ENCODE data around the gene PARD3.
"Not testable (repeated sequence)": the region's sequence is repeated elsewhere in the genome, so short reads cannot be mapped to it uniquely, and the experiment has no call there.

PARD3 gene

GRCh38 chr10:34360984-34361383, 454.1 kb downstream of the PARD3 start:
- no peak for DNase-seq

GRCh38 chr10:34359435-34359813, 455.7 kb downstream of the PARD3 start:
- DNase-seq: no peak

DNA sequence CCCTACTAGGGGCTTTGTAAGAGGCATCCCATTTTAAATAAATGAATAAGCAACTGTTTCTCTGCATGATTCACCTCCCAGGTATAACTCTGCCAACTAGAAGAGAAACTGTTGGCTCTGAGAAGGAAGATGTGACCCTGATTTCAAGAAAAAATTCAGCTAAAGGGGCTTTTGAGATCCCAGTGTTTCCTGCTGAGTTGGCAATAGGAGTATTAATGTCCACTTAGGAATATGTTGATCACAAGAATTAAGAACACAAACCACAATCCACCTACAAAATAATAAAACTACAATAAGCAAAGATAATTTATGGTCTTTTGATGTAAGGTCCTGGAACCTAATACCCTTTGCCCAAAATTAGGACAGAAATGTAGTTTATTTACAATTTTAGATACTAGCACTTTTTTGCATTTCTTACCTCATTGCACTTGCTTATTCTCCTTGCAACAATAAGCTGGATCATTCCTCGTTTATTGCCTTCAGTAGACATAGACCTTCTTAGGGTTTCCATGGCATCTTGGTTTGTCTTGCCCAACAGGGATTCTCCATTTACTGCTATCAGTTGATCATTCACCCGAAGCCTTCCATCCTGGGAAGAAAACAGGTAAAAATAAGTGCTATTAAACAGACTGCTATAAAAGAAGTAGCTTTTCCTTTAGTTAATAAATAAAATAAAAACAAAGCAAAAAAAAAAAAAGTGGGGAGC, 456.2 kb downstream of the PARD3 start:
- no peak for DNase-seq

GRCh38 chr10:34356463-34356862, 458.6 kb downstream of the PARD3 start:
- no peak for DNase-seq

GRCh38 chr10:34353530-34353929, 461.6 kb downstream of the PARD3 start:
- not testable (repeated sequence) for DNase-seq

DNA sequence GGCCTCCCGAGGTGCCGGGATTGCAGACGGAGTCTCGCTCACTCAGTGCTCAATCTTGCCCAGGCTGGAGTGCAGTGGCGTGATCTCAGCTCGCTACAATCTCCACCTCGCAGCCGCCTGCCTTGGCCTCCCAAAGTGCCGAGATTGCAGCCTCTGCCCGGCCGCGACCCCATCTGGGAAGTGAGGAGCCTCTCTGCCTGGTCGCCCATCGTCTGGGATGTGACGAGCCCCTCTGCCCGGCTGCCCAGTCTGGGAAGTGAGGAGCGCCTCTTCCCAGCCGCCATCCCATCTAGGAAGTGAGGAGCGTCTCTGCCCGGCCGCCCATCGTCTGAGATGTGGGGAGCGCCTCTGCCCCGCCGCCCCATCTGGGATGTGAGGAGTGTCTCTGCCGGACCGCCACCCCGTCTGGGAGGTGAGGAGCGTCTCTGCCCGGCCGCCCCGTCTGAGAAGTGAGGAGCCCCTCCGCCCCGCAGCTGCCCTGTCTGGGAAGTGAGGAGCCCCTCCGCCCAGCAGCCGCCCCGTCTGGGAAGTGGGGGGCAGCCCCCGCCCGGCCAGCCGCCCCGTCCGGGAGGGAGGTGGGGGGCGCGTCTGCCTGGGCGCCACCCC, 462.4 kb downstream of the PARD3 start:
- not testable (repeated sequence) for DNase-seq

DNA sequence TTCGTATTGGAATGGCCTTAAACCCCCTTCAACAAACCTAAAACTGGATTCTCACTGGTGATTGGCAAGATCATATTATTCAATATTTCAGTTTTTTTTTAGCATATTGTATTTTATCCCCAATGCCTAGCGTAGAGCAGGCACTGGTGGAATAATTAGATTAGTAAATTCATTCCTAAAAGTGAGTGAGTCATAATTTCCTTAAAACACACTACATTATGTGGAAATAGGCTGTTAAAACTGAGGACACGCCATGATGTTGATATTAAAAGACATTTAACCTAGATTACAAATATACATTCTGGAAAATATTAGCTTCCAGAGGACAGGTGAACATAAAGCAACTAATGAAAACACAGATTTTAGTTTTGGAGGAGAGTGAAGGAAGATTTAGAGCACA, 463.9 kb downstream of the PARD3 start:
- no peak for DNase-seq

- DNase-seq: no peak
Observed at GRCh38 chr10:34348917-34349485, 466.1 kb downstream of the PARD3 start.

GRCh38 chr10:34348021-34348420, 467.1 kb downstream of the PARD3 start:
- no peak for DNase-seq

DNA sequence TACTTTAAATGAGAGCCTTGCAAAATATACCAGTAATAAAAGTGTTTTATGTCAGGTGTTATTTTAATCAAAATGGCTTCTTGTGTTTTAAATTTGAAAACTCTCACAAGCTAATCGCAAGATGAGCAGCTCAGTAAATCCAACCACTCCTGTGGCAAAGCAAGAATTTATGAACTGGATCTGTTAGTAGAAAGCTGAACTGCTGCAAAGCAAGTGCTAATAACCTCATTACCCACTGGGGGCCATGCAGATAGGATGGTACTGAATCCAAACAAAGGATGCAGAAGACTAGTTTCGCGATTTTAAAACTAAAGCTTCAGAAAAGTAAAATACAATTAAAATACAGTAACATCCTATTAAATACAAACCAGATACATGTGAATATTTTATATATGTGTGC, 468.0 kb downstream of the PARD3 start:
- DNase-seq: no peak

DNA sequence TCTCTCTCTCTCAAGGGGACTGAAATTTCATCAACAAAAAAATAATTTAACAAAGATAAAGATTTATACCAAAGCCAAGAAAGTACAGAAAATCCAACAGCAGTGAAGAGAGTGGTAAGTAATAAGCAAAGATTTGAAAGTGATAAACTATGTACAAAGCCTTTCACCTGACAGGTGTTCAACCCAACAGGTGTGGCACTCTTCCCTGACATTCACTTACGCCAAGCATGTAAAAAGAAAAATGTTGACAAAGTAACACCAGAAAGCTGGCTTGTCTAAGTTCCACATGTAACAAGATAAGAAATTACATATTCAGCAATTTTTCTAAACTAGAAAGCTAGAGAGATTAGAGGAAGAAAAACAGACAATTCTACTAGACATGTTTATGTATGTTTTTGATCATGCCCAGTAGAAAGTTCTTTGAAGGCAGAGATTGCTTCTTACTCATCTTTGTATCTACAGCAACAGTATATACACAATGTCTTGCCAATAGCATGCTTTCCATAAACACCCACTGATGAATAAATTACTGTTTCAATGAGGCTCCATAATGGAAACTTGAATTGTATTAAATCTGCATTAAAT, 468.5 kb downstream of the PARD3 start:
- DNase-seq: no peak

GRCh38 chr10:34345383-34345782, 469.7 kb downstream of the PARD3 start:
- no peak for DNase-seq

DNA sequence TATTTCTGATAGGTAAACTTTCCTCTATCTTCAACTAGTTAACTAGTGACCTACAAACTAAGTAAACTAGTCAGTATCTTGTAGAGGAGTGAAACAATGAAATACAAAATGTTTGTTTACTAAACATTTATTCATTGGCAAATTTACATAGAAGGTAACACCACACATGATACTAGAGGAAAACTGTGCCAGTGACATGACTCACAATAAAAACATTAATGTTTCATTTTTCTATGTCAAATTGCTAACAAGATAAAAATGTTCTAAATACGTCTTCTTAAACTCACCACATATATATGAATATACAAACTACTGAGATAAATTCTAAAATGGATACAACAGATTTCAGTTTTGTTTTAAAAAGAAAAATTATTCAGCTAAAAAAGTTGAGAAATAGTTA, 471.3 kb downstream of the PARD3 start:
- no peak for DNase-seq

GRCh38 chr10:34341473-34341872, 473.6 kb downstream of the PARD3 start:
- DNase-seq: no peak

DNA sequence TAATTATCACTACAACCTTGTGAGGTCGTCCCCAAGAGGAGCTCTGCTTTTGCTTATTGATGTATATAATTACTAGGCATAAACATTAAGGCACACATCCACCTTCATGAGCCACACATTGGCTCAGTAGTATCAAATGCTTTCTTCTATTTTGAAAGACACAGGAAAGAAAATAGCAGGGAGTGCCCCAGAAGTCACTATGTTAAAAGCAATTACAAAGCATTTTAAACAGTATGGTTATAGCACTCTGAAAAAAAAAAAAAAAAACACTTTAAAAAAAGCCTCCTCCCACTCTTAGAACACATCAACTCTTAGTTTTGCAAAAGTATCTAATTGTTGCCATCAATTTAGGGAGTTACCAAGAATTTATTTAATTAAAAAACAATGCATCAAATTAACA, 474.2 kb downstream of the PARD3 start:
- DNase-seq: no peak

DNA sequence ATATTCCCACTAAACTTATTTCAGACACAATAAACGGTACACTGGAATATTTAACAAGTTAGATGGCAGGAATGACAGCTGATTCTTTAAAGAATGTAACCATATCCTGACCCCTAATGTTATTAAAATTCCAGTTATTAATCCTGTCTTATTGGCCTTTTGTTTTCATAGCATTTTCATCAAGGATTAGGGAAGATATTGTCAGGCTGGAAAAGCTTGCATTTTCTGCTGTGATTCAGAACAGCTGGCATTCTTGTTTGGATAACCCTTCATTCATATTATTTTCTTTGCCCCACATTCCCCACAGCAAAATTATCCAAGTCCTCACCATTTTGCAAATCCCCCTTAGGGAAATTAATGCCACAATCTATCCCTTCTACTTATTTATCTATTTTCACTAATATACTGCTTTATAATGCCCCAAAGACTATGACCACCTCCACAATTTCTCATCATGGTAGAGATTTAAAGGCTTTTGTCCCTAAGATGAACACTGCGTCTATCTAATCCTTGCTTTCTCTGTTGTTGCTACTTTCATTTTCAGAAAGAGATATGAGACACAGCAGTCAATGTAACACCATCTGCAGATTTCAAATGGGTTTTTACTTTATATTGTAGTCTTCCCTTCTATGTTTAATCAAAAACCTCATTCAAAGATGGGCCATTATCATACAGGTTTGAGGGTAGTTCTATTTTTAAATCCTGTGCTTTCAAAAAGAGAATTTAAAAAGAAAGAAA, 475.1 kb downstream of the PARD3 start:
- DNase-seq: no peak

GRCh38 chr10:34337917-34338316, 477.2 kb downstream of the PARD3 start:
- no peak for DNase-seq

DNA sequence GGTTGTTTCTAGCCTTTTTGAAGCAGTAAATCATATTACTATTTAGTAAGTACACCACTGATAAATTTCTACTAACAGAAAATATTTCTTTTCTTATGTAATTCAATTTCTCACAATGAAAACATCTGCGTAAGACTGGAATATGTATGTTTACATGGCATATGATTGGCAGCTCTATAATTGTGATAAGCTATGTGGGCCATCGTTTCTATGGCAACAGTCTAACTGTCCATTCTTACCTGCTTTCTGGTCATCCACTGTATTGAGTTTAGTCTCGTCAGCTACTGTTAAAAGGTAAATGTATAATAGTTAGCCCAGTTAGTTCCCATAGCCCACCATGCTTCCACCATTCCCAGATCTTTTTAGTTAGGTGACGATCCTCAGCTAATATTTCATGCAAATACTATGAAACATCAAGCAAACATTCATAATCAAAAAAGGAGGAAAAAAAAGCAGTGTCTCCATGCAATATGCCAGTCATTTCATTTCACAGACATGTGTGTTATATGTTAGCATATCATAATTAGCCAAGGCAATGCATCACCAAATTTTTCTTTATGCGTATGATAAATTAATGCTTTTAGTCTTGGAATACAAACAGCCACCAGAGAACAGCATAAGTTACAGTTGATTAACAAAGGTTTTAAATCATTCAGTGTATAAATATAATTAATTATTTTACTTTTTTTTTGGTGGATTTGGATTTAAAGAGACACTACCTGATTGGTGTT, 479.0 kb downstream of the PARD3 start:
- no peak for DNase-seq

GRCh38 chr10:34334908-34335307, 480.2 kb downstream of the PARD3 start:
- no peak for DNase-seq

- no peak for DNase-seq
Observed at GRCh38 chr10:34333513-34333912, 481.6 kb downstream of the PARD3 start.

DNA sequence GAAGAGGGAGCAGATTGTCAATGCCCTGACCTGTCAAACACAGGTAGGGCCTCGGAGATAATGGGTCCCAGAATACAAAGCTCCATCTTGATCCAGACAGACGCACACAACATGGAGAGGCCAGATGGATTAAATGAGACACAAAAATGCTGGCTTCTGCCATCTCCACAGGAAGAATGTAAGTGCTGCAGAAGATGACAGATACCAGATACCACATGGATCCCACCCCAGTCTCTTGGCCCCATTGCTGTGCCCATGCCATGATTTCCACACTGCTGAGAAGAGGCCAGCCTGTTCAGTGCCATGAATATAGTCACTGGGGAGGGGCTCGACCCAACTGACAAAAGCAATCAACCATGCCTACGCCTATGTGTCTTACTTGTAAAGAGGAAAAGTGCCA, 487.9 kb downstream of the PARD3 start:
- DNase-seq: no peak

GRCh38 chr10:34323192-34323591, 491.9 kb downstream of the PARD3 start:
- DNase-seq: no peak

DNA sequence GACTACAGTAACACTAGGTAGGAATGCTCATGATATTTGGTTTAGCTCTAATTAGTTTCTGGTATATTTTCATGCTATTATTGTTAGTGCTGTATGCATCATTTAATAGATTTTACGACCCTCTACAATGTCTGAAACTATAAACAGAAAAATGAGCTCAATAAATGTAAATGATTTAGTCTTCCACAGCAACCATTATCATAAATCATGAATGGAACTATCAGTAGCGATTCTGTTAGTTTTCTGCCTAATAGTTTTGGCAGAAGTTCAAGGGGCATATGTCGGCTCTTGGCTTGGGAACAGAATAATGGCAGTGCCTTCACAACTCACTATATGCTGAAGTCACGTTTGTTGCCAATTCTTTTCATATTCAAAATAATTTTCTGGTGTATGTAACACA, 494.8 kb downstream of the PARD3 start:
- no peak for DNase-seq

All from stimulated activated CD4-positive, alpha-beta T cell treated with anti-CD3 and anti-CD28 coated beads, Interleukin-12 subunit alpha, Interleukin-12 subunit beta, amount 100 ng/mL, for 4 hours (primary cell).